GM12878 (cell line): ENCODE results near the gene PDXP. TPM values are rescaled to one million over a fixed set of nuclear protein-coding genes. Genes with fewer than 3 reads are reported as not detected.

Source experiments
- BHLHE40 ChIP-seq, 2 experiments: fragments of 450-650 bp in 1 of 2; IDR thresholded peaks; 2 replicates each; pipeline ENCODE4 v1.6.1; 2011 to 2017; ENCODE audit warnings: low read depth in 2 of 2, borderline replicate concordance in 1 of 2, improper control_type of control experiment in 1 of 2, low read length in 1 of 2, mild to moderate bottlenecking in 1 of 2
- BMI1 ChIP-seq: fragments of 450-650 bp; IDR thresholded peaks from 2 replicates; pipeline ENCODE4 v1.6.1; 2016; ENCODE audit warnings: mild to moderate bottlenecking, moderate library complexity, borderline replicate concordance
- CBFB ChIP-seq: IDR thresholded peaks from 2 replicates; pipeline ENCODE4 v1.6.1; 2016; ENCODE audit warnings: antibody characterized with exemption, low read depth
- CHD4 ChIP-seq: fragments of 200-600 bp; sonication (generic); IDR thresholded peaks from 2 replicates; pipeline ENCODE4 v1.6.1; 2016; ENCODE audit warnings: mild to moderate bottlenecking
- EED ChIP-seq: sonication (generic); IDR thresholded peaks from 2 replicates; pipeline ENCODE4 v1.6.1; 2016; ENCODE audit warnings: antibody characterized with exemption, low read depth
- ETV6 ChIP-seq, 2 experiments: fragments of 450-650 bp in 1 of 2; IDR thresholded peaks in 1 of 2; conservative IDR thresholded peaks in 1 of 2; 2 replicates each; pipeline ENCODE4 v1.6.1; 2014; ENCODE audit warnings: antibody characterized with exemption in 1 of 2, borderline replicate concordance in 1 of 2, low read depth in 1 of 2, mild to moderate bottlenecking in 1 of 2, moderate library complexity in 1 of 2
- GATAD2B ChIP-seq: fragments of 450-650 bp; conservative IDR thresholded peaks from 2 replicates; pipeline ENCODE4 v1.6.1; 2017; ENCODE audit warnings: low read depth, mild to moderate bottlenecking, moderate library complexity
- IKZF1 ChIP-seq: fragments of 450-650 bp; conservative IDR thresholded peaks from 2 replicates; pipeline ENCODE4 v1.6.1; 2017; ENCODE audit warnings: antibody characterized with exemption, mild to moderate bottlenecking
- NR2C1 ChIP-seq: fragments of 450-650 bp; IDR thresholded peaks from 2 replicates; pipeline ENCODE4 v1.6.1; 2017; ENCODE audit warnings: antibody characterized with exemption, mild to moderate bottlenecking, moderate library complexity
- NR2F1 ChIP-seq: fragments of 450-650 bp; conservative IDR thresholded peaks from 2 replicates; pipeline ENCODE4 v1.6.1; 2017; ENCODE audit warnings: mild to moderate bottlenecking
- NRF1 ChIP-seq: conservative IDR thresholded peaks from 2 replicates; pipeline ENCODE4 v1.6.1; 2011; ENCODE audit warnings: mild to moderate bottlenecking, low read depth, low read length, improper control_type of control experiment
- RBBP5 ChIP-seq: fragments of 200-600 bp; sonication (generic); conservative IDR thresholded peaks from 2 replicates; pipeline ENCODE4 v1.6.1; 2016
- SMC3 ChIP-seq: IDR thresholded peaks from 2 replicates; pipeline ENCODE4 v1.6.1; 2011; ENCODE audit warnings: low read length, improper control_type of control experiment, borderline replicate concordance
- STAT3 ChIP-seq: IDR thresholded peaks from 2 replicates; pipeline ENCODE4 v1.6.1; 2011; ENCODE audit warnings: low read depth, low read length, improper control_type of control experiment
- TCF3 ChIP-seq: IDR thresholded peaks from 2 replicates; pipeline ENCODE4 v1.6.1; 2012; ENCODE audit warnings: low read depth, mild to moderate bottlenecking, low read length, borderline replicate concordance; ENCODE audit not compliant: insufficient read depth
- polyA plus RNA-seq, 11 experiments: library from polyadenylated mRNA; depleted of rRNA in 4 of 11; unstranded in 6 of 11; stranded (reverse) in 5 of 11; fragments of >200 nt; fragmentation: Nextera tagmentation in 4 of 11; fragmentation: Illumina TruSeq in 1 of 11; extraction: Ambion mirVana in 4 of 11; extraction: Trizol in 1 of 11; gene quantifications; 1 replicate in 1 of 11; 2 replicates in 10 of 11; pipeline versions ENCODE4 v1.2.1 to v1.2.3, GENCODE V29; 2011 to 2016; ENCODE audit warnings: inconsistent platforms in 2 of 11, missing spikeins in 2 of 11, low read depth in 1 of 11
- total RNA-seq, 4 experiments: library from RNA; depleted of rRNA in 3 of 4; stranded (reverse); fragments of >200 nt in 3 of 4; fragmentation: Illumina TruSeq in 1 of 4; extraction: Trizol in 1 of 4; gene quantifications; 2 replicates each; pipeline versions ENCODE4 v1.2.1 to v1.2.3, GENCODE V29; 2013 to 2021
- TF ChIP-seq, protein P1 (sequence below): fragments of 450-650 bp; formaldehyde crosslinking; IDR thresholded peaks from 2 replicates; pipeline ENCODE4 v1.5.0; 2022; ENCODE audit warnings: mild to moderate bottlenecking, missing genetic modification characterization
- TF ChIP-seq, protein P2 (sequence below): fragments of 450-650 bp; IDR thresholded peaks from 2 replicates; pipeline ENCODE4 v1.6.1; 2017; ENCODE audit warnings: antibody characterized with exemption, mild to moderate bottlenecking, moderate library complexity
- TF ChIP-seq, protein P3 (sequence below): fragments of 450-650 bp; formaldehyde crosslinking; IDR thresholded peaks from 2 replicates; pipeline ENCODE4 v1.4.0; 2022; ENCODE audit warnings: mild to moderate bottlenecking, moderate library complexity
- TF ChIP-seq, protein P4 (sequence below): IDR thresholded peaks from 2 replicates; pipeline ENCODE4 v1.6.1; 2011; ENCODE audit warnings: mild to moderate bottlenecking, low read depth, low read length, moderate library complexity; ENCODE audit not compliant: insufficient replicate concordance

Gene PDXP
- total and polyA plus RNA-seq, 10 of the 15 experiments (the other 5 are each of a cell fraction or from before 2014, with no cell fraction given), result 4.4 to 56.7 (median 34.6) TPM

DNA sequence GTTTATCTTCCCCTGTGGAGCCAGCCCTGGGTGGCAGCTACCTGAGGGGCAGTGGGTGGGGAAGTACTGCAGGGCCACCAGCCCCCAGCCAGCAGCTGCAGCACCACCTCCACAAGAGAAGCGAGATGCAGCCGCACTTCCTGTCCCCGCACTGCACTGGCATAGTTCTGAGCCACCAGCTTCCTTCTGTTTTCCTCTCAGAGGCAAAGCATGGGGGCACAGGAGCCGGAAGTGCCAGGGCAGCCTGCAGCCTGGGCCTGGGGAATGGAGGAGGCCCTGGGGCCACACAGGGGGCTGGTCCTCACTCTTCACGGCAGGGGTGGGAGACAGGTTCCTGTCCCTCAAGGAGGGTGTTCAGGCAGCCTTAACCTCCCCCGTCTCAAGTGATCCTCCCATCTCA, 31.0 kb upstream of the PDXP start (continued):
- TF ChIP-seq RBBP5 (no peak), CBFB (no peak), SMC3 (no peak), GATAD2B (no peak), BMI1 (no peak), STAT3 (no peak), NRF1 (no peak), ETV6 (conservative IDR thresholded peaks at IDR 0.05 in 1 of 2, IDR thresholded peaks at IDR 0.05 in 1 of 2; ENCODE audit: borderline replicate concordance in 1 of 2, low read depth in 1 of 2) (peak in 1 of 2 experiments; percentile 81; a peak in 2 of 4 replicates), IKZF1 (peak; percentile 51; the same call in 1 of the 2 replicates), NR2C1 (no peak), EED (peak; percentile 56; the same call in 1 of the 2 replicates), TCF3 (0 out of 2 replicates have a peak, but pooled peaks have one; percentile 32), CHD4 (no peak), NR2F1 (no peak), BHLHE40 (IDR thresholded peaks at IDR 0.05; ENCODE audit: borderline replicate concordance in 1 of 2, low read depth in 2 of 2, low read length in 1 of 2) (no peak)
- TF ChIP-seq, protein P1, sequence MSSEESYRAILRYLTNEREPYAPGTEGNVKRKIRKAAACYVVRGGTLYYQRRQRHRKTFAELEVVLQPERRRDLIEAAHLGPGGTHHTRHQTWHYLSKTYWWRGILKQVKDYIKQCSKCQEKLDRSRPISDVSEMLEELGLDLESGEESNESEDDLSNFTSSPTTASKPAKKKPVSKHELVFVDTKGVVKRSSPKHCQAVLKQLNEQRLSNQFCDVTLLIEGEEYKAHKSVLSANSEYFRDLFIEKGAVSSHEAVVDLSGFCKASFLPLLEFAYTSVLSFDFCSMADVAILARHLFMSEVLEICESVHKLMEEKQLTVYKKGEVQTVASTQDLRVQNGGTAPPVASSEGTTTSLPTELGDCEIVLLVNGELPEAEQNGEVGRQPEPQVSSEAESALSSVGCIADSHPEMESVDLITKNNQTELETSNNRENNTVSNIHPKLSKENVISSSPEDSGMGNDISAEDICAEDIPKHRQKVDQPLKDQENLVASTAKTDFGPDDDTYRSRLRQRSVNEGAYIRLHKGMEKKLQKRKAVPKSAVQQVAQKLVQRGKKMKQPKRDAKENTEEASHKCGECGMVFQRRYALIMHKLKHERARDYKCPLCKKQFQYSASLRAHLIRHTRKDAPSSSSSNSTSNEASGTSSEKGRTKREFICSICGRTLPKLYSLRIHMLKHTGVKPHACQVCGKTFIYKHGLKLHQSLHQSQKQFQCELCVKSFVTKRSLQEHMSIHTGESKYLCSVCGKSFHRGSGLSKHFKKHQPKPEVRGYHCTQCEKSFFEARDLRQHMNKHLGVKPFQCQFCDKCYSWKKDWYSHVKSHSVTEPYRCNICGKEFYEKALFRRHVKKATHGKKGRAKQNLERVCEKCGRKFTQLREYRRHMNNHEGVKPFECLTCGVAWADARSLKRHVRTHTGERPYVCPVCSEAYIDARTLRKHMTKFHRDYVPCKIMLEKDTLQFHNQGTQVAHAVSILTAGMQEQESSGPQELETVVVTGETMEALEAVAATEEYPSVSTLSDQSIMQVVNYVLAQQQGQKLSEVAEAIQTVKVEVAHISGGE (CRISPR knock-in tag), result no peak
- TF ChIP-seq, protein P2, sequence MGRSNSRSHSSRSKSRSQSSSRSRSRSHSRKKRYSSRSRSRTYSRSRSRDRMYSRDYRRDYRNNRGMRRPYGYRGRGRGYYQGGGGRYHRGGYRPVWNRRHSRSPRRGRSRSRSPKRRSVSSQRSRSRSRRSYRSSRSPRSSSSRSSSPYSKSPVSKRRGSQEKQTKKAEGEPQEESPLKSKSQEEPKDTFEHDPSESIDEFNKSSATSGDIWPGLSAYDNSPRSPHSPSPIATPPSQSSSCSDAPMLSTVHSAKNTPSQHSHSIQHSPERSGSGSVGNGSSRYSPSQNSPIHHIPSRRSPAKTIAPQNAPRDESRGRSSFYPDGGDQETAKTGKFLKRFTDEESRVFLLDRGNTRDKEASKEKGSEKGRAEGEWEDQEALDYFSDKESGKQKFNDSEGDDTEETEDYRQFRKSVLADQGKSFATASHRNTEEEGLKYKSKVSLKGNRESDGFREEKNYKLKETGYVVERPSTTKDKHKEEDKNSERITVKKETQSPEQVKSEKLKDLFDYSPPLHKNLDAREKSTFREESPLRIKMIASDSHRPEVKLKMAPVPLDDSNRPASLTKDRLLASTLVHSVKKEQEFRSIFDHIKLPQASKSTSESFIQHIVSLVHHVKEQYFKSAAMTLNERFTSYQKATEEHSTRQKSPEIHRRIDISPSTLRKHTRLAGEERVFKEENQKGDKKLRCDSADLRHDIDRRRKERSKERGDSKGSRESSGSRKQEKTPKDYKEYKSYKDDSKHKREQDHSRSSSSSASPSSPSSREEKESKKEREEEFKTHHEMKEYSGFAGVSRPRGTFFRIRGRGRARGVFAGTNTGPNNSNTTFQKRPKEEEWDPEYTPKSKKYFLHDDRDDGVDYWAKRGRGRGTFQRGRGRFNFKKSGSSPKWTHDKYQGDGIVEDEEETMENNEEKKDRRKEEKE, result no peak
- TF ChIP-seq, protein P3, sequence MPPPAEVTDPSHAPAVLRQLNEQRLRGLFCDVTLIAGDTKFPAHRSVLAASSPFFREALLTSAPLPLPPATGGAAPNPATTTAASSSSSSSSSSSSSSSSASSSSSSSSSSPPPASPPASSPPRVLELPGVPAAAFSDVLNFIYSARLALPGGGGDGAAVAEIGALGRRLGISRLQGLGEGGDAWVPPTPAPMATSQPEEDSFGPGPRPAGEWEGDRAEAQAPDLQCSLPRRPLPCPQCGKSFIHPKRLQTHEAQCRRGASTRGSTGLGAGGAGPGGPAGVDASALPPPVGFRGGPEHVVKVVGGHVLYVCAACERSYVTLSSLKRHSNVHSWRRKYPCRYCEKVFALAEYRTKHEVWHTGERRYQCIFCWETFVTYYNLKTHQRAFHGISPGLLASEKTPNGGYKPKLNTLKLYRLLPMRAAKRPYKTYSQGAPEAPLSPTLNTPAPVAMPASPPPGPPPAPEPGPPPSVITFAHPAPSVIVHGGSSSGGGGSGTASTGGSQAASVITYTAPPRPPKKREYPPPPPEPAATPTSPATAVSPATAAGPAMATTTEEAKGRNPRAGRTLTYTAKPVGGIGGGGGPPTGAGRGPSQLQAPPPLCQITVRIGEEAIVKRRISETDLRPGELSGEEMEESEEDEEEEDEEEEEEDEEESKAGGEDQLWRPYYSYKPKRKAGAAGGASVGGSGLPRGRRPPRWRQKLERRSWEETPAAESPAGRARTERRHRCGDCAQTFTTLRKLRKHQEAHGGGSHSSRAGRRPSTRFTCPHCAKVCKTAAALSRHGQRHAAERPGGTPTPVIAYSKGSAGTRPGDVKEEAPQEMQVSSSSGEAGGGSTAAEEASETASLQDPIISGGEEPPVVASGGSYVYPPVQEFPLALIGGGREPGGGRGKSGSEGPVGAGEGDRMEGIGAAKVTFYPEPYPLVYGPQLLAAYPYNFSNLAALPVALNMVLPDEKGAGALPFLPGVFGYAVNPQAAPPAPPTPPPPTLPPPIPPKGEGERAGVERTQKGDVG, result no peak
- TF ChIP-seq, protein P4, sequence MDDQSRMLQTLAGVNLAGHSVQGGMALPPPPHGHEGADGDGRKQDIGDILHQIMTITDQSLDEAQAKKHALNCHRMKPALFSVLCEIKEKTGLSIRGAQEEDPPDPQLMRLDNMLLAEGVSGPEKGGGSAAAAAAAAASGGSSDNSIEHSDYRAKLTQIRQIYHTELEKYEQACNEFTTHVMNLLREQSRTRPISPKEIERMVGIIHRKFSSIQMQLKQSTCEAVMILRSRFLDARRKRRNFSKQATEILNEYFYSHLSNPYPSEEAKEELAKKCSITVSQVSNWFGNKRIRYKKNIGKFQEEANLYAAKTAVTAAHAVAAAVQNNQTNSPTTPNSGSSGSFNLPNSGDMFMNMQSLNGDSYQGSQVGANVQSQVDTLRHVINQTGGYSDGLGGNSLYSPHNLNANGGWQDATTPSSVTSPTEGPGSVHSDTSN, result no peak
